Measurements from ENCODE around the gene ST7.

- no peak for TF ChIP-seq POLR2A (IDR thresholded peaks at IDR 0.05)
- TF ChIP-seq CTCF (IDR thresholded peaks at IDR 0.05) = no peak
- no peak for TF ChIP-seq EP300 (IDR thresholded peaks at IDR 0.05)
- TF ChIP-seq POLR2AphosphoS5 (IDR thresholded peaks at IDR 0.05) = no peak
These were observed 241.1 kb downstream of the ST7 start for GRCh38 chr7:117194445-117194844.
